DOHH2 (cell line): ENCODE results near the gene CAMKK1.

Source experiments
- H3F3A ChIP-seq: fragments of 200-600 bp; sonication (generic), shearing (Covaris generic); 2 replicates; pipeline ENCODE4 v1.6.0; 2016; ENCODE audit warnings: antibody characterized with exemption, mild to moderate bottlenecking; ENCODE audit not compliant: control insufficient read depth, insufficient read depth
- H3K27ac ChIP-seq: fragments of 200-600 bp; sonication (generic); 2 replicates; pipeline ENCODE4 v1.5.1; 2014; ENCODE audit warnings: low read depth, mild to moderate bottlenecking, low read length, moderate library complexity
- H3K27me3 ChIP-seq: fragments of 200-600 bp; sonication (generic); 2 replicates; pipeline ENCODE4 v1.6.1; 2014; ENCODE audit warnings: mild to moderate bottlenecking, low read length, mixed read lengths; ENCODE audit not compliant: control insufficient read depth
- H3K36me3 ChIP-seq: fragments of 200-600 bp; sonication (generic); 2 replicates; pipeline ENCODE4 v1.6.1; 2014; ENCODE audit warnings: mild to moderate bottlenecking, low read length, moderate library complexity, mixed read lengths; ENCODE audit not compliant: control insufficient read depth
- H3K4me1 ChIP-seq: fragments of 200-600 bp; sonication (generic); 2 replicates; pipeline ENCODE4 v1.6.1; 2014; ENCODE audit warnings: mild to moderate bottlenecking, low read length, mixed read lengths; ENCODE audit not compliant: control insufficient read depth
- H3K4me2 ChIP-seq: fragments of 200-600 bp; sonication (generic); 2 replicates; pipeline ENCODE4 v1.6.0; 2014; ENCODE audit warnings: mild to moderate bottlenecking, low read length, moderate library complexity
- H3K4me3 ChIP-seq: fragments of 200-600 bp; sonication (generic); 2 replicates; pipeline ENCODE4 v1.5.1; 2014; ENCODE audit warnings: mild to moderate bottlenecking, low read length, mixed read lengths
- H3K79me2 ChIP-seq: fragments of 200-600 bp; sonication (generic); 2 replicates; pipeline ENCODE4 v1.6.1; 2014; ENCODE audit warnings: mild to moderate bottlenecking, low read length, mixed read lengths; ENCODE audit not compliant: control insufficient read depth
- H3K9me2 ChIP-seq: fragments of 200-600 bp; sonication (generic); replicated peaks from 2 replicates; pipeline ENCODE4 v1.6.1; 2014; ENCODE audit warnings: mild to moderate bottlenecking, low read length, mixed read lengths; ENCODE audit not compliant: control insufficient read depth
- H3K9me3 ChIP-seq: fragments of 200-600 bp; sonication (generic); 2 replicates; pipeline ENCODE4 v1.6.1; 2014; ENCODE audit warnings: antibody characterized with exemption, low read length, mixed read lengths; ENCODE audit not compliant: control insufficient read depth, insufficient read depth
- H4K20me1 ChIP-seq: fragments of 200-600 bp; sonication (generic); 2 replicates; pipeline ENCODE4 v1.6.0; 2014; ENCODE audit warnings: low read depth, mild to moderate bottlenecking, antibody characterized with exemption, low read length, moderate library complexity; ENCODE audit not compliant: control insufficient read depth, insufficient read depth
- EZH2phosphoT487 ChIP-seq: fragments of 200-600 bp; sonication (generic); IDR thresholded peaks from 2 replicates; pipeline ENCODE4 v1.6.1; 2017; ENCODE audit warnings: borderline replicate concordance, mild to moderate bottlenecking, antibody characterized with exemption, low read length, moderate library complexity, mixed read lengths
- TF ChIP-seq, protein P1 (sequence below): fragments of 200-600 bp; sonication (generic); IDR thresholded peaks from one replicate; pipeline ENCODE4 v1.5.1; 2014; ENCODE audit warnings: antibody characterized with exemption, mild to moderate bottlenecking, low read depth, low read length; ENCODE audit not compliant: poor library complexity, severe bottlenecking

The CAMKK1 gene

DNA sequence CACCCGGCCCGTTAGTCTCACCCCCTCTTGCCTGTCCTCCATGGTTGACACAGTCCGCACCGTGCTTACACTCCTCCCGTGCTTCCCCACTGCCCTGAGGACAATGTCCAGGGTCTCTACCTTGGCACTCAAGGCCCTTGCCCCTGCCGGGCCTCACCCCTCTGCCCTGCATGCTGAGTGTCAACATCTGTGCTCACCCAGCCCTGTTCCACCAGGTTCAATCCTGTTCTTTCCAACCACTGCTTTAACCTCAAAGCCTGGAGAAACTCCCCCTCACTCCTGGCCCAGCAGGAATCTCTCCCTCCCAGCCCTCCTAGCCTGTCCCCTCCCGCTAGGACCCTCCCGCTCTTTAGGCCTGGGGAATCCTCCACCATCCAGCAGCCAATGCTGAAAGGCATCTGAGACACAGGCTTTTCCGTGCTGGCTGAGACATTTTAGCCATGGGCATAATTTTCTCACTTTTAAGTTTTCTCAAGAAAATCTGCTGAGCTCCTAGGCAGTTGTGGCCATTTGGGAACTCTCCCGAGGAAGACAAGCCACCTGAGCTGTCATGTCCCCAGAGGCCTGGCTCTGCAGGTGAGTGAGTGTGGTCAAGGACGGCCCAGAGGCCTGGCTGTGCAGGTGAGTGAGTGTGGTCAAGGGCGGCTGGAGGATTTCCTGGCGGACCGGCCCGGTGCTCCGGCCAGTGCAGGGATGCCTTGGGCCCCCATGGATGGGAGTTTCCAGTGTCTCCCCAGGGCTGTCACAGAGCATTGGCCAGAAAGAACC is 34.2 kb upstream of the CAMKK1 start:
- Histone ChIP-seq H3K27me3 (no peaks in the 10 kb centered on the region), H3K79me2 (no peaks in the 10 kb centered on the region), H3K4me1 (peaks cover 27% of the 10 kb centered on the region), H3K4me3 (no peak overlapping the region), H3K36me3 (peaks cover 79% of the 10 kb centered on the region), H3K4me2 (no peak overlapping the region), H3K9me2 (no peaks in the 10 kb centered on the region), H3K27ac (no peak overlapping the region), H3K9me3 (no peaks in the 10 kb centered on the region), H3F3A (peaks cover 21% of the 10 kb centered on the region), H4K20me1 (no peaks in the 10 kb centered on the region)
- no peak for TF ChIP-seq EZH2phosphoT487
- TF ChIP-seq, protein P1, sequence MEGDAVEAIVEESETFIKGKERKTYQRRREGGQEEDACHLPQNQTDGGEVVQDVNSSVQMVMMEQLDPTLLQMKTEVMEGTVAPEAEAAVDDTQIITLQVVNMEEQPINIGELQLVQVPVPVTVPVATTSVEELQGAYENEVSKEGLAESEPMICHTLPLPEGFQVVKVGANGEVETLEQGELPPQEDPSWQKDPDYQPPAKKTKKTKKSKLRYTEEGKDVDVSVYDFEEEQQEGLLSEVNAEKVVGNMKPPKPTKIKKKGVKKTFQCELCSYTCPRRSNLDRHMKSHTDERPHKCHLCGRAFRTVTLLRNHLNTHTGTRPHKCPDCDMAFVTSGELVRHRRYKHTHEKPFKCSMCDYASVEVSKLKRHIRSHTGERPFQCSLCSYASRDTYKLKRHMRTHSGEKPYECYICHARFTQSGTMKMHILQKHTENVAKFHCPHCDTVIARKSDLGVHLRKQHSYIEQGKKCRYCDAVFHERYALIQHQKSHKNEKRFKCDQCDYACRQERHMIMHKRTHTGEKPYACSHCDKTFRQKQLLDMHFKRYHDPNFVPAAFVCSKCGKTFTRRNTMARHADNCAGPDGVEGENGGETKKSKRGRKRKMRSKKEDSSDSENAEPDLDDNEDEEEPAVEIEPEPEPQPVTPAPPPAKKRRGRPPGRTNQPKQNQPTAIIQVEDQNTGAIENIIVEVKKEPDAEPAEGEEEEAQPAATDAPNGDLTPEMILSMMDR = no peak

DNA sequence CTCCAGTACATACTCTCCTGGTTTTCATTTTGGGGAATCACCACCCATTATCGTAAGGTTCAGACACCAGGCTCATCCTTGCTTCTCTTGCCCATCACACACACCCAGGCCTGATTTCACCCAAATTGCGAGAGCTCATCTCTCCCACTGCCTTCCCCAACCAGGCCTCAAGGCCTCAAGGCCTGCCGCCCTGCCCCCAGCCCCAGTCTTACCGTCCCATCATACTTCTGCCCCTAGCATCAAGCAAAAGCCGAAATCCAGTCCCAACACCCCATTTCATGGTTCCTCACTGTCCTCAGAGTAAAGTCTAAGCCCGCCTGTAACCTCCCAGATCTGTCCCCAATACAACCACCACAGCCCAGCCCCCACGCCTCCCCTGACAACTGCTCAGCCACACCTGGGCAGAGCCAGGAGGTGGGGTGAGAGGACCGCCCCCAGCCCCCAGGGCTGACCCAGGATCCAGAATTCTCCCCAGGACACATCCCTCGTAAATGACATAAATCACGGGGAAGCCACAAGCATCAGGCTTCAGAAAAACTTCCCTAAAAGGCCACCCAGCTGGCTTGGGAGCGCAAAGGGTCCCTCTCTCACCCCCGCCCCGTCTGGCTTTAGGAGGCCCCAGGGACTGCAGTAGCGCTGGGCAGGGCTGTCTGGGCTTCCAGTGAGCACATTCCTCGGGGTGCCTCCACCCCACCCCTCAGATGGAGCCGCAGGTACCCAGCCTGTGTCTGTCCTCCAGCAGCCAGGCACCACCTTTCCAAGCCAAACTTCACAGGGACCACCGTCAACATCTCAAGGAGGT is 33.0 kb upstream of the CAMKK1 start:
- no peak overlapping the region for H3K4me2 ChIP-seq
- H3K9me3 ChIP-seq = no peaks in the 10 kb centered on the region
- H3K79me2 ChIP-seq = no peaks in the 10 kb centered on the region
- H3K36me3 ChIP-seq = peaks cover 70% of the 10 kb centered on the region
- TF ChIP-seq EZH2phosphoT487 = no peak
- TF ChIP-seq, protein P1 = no peak
- no peaks in the 10 kb centered on the region for H3K27me3 ChIP-seq
- H3K4me1 ChIP-seq = peaks cover 39% of the 10 kb centered on the region
- no peak overlapping the region for H3K4me3 ChIP-seq
- H3F3A ChIP-seq = peaks cover 21% of the 10 kb centered on the region
- H4K20me1 ChIP-seq = no peaks in the 10 kb centered on the region
- H3K9me2 ChIP-seq = no peaks in the 10 kb centered on the region
- no peak overlapping the region for H3K27ac ChIP-seq

DNA sequence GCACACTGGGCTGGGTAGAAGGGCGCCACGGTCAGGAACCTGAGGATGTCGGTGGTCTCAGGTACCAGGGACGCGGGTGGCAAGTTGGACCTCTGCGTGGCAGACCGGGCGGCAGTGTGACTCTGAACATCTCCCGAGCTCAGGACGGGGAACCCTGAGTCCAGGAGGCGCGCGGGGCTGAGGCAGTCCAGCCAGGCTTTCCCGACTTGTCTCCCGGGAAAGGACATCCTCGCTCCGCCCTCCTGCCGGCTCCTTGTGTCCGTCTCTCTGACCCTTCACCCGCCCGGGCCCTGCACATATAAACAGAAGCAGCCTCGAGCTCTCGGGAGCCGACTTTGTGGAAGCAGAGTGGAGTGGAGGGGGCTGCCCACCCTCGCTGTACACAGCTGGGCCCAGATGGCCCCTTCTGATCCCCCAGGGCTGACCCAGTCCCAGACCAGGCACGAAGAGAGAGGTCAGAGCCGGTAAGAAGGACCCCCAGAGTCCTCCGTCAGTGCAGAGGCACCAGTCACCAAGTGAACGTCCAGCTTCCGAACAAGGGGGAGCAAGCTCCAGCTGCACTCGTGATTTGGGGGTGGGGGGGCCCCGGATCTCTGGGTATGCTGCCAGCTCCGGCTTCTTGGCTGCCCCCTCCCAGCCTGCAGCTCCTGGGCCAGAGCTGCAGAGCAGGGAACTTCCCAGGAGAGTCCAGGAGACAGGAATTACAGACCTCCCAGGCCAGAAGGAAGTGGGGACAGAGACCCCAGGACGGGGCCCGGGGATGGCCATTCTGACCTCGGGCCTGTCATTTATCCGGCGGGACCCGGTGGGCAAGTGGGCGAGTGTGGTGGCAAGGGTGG is 31.9 kb upstream of the CAMKK1 start:
- Histone ChIP-seq H3K4me1 (peaks cover 40% of the 10 kb centered on the region), H3K27ac (no peak overlapping the region), H3K9me3 (no peaks in the 10 kb centered on the region), H3K4me3 (no peak overlapping the region), H3K4me2 (no peak overlapping the region), H3K79me2 (no peaks in the 10 kb centered on the region), H4K20me1 (no peaks in the 10 kb centered on the region), H3F3A (peaks cover 21% of the 10 kb centered on the region), H3K27me3 (no peaks in the 10 kb centered on the region), H3K9me2 (no peaks in the 10 kb centered on the region), H3K36me3 (peaks cover 58% of the 10 kb centered on the region)
- TF ChIP-seq, protein P1 = no peak
- TF ChIP-seq EZH2phosphoT487 = no peak
